ENCODE data around the gene ANKRD13B.

- TF ChIP-seq CTCF (IDR thresholded peaks at IDR 0.05) = peak; percentile 56
- TF ChIP-seq ZFX (IDR thresholded peaks at IDR 0.05; ENCODE audit: borderline replicate concordance) = no peak
Measured at GRCh38 chr17:29619251-29619650, 26.3 kb downstream of the ANKRD13B start.
